H9 (cell line): ENCODE data around the gene UFM1. TPM values are rescaled to one million over a fixed set of nuclear protein-coding genes. Genes with fewer than 3 reads are reported as not detected.

ENCODE experiments used
- DNase-seq: peaks from one replicate; pipeline ENCODE4 v3.0.0-alpha.2; 2017
- H2AFZ ChIP-seq: one replicate; pipeline ENCODE4 v1.6.1; 2013; ENCODE audit warnings: mild to moderate bottlenecking, low read length, control low read depth, moderate library complexity
- H2AK5ac ChIP-seq: 2 replicates; pipeline ENCODE4 v1.6.1; 2013; ENCODE audit warnings: low read length, control low read depth, mixed read lengths; ENCODE audit not compliant: insufficient read length
- H2BK120ac ChIP-seq: one replicate; pipeline ENCODE4 v1.6.1; 2013; ENCODE audit warnings: low read depth, mild to moderate bottlenecking, low read length, control low read depth, inconsistent platforms; ENCODE audit not compliant: poor library complexity, severe bottlenecking
- H2BK12ac ChIP-seq: 2 replicates; pipeline ENCODE4 v1.6.1; 2013; ENCODE audit warnings: low read length, control low read depth, mixed read lengths, low read depth; ENCODE audit not compliant: insufficient read length
- H2BK15ac ChIP-seq: 2 replicates; pipeline ENCODE4 v1.6.1; 2013; ENCODE audit warnings: low read depth, low read length, control low read depth
- H2BK20ac ChIP-seq: one replicate; pipeline ENCODE4 v1.6.1; 2013; ENCODE audit warnings: low read depth, mild to moderate bottlenecking, low read length, control low read depth, inconsistent platforms; ENCODE audit not compliant: poor library complexity, severe bottlenecking
- H2BK5ac ChIP-seq: 2 replicates; pipeline ENCODE4 v1.6.1; 2013; ENCODE audit warnings: low read length, control low read depth, mixed read lengths; ENCODE audit not compliant: insufficient read length
- H3K14ac ChIP-seq: 2 replicates; pipeline ENCODE4 v1.6.1; 2013; ENCODE audit warnings: low read length, control low read depth; ENCODE audit not compliant: insufficient read depth
- H3K18ac ChIP-seq: 2 replicates; pipeline ENCODE4 v1.6.1; 2013; ENCODE audit warnings: low read depth, mild to moderate bottlenecking, mixed read lengths, low read length, control low read depth; ENCODE audit not compliant: insufficient read length
- H3K23ac ChIP-seq: 2 replicates; pipeline ENCODE4 v1.6.1; 2013; ENCODE audit warnings: low read length, control low read depth, mixed read lengths, low read depth; ENCODE audit not compliant: insufficient read length
- H3K23me2 ChIP-seq: 2 replicates; pipeline ENCODE4 v1.6.1; 2013; ENCODE audit warnings: low read depth, mild to moderate bottlenecking, mixed read lengths, low read length, control low read depth; ENCODE audit not compliant: insufficient read length, poor library complexity, severe bottlenecking
- H3K27ac ChIP-seq: 2 replicates; pipeline ENCODE4 v1.5.1; 2013; ENCODE audit warnings: low read length, control low read depth, mixed read lengths, low read depth; ENCODE audit not compliant: insufficient read length
- H3K27me3 ChIP-seq: 2 replicates; pipeline ENCODE4 v1.6.1; 2013; ENCODE audit warnings: low read length, control low read depth, inconsistent platforms; ENCODE audit not compliant: insufficient read depth
- H3K4ac ChIP-seq: 2 replicates; pipeline ENCODE4 v1.6.1; 2013; ENCODE audit warnings: low read depth, mild to moderate bottlenecking, control low read depth, inconsistent platforms, low read length, moderate library complexity
- H3K4me1 ChIP-seq: 2 replicates; pipeline ENCODE4 v1.6.1; 2013; ENCODE audit warnings: low read length, control low read depth, inconsistent platforms; ENCODE audit not compliant: insufficient read depth
- H3K4me2 ChIP-seq: 2 replicates; pipeline ENCODE4 v1.6.1; 2013; ENCODE audit warnings: low read length, control low read depth, mixed read lengths; ENCODE audit not compliant: insufficient read length, insufficient read depth
- H3K56ac ChIP-seq: 2 replicates; pipeline ENCODE4 v1.6.1; 2013; ENCODE audit warnings: low read depth, mild to moderate bottlenecking, mixed read lengths, low read length, control low read depth; ENCODE audit not compliant: insufficient read length
- H3K79me1 ChIP-seq: 2 replicates; pipeline ENCODE4 v1.6.1; 2013; ENCODE audit warnings: low read depth, mild to moderate bottlenecking, moderate library complexity, low read length, control low read depth, inconsistent platforms; ENCODE audit not compliant: insufficient read depth, poor library complexity, severe bottlenecking
- H3K79me2 ChIP-seq: 2 replicates; pipeline ENCODE4 v1.6.1; 2013; ENCODE audit warnings: low read length, control low read depth, inconsistent platforms; ENCODE audit not compliant: insufficient read depth
- H3K9ac ChIP-seq: 2 replicates; pipeline ENCODE4 v1.6.1; 2013; ENCODE audit warnings: low read length, control low read depth, mixed read lengths; ENCODE audit not compliant: insufficient read length; ENCODE audit errors: extremely low read depth
- H3K9me3 ChIP-seq: one replicate; pipeline ENCODE4 v1.6.1; 2013; ENCODE audit warnings: low read depth, low read length, inconsistent platforms; ENCODE audit not compliant: control insufficient read depth
- H3T11ph ChIP-seq: one replicate; pipeline ENCODE4 v1.6.1; 2013; ENCODE audit warnings: mild to moderate bottlenecking, low read length, control low read depth, inconsistent platforms
- H4K20me1 ChIP-seq: one replicate; pipeline ENCODE4 v1.6.1; 2013; ENCODE audit not compliant: control insufficient read depth, insufficient read length, insufficient read depth
- H4K5ac ChIP-seq: 2 replicates; pipeline ENCODE4 v1.6.1; 2013; ENCODE audit warnings: low read depth, mild to moderate bottlenecking, mixed read lengths, low read length, control low read depth; ENCODE audit not compliant: insufficient read length
- H4K8ac ChIP-seq: replicated peaks from 2 replicates; pipeline ENCODE4 v1.6.1; 2013; ENCODE audit warnings: low read length, control low read depth, mixed read lengths, low read depth; ENCODE audit not compliant: insufficient read length
- H4K91ac ChIP-seq: 2 replicates; pipeline ENCODE4 v1.6.1; 2013; ENCODE audit warnings: low read depth, mild to moderate bottlenecking, moderate library complexity, mixed read lengths, low read length, control low read depth; ENCODE audit not compliant: insufficient read length
- H3K27ac Mint-ChIP-seq, 3 experiments: 2 replicates in 2 of 3; 3 replicates in 1 of 3; pipeline ENCODE4 v1.8.0; 2020 to 2021; ENCODE audit warnings: mixed read lengths in 3 of 3, mild to moderate bottlenecking in 1 of 3, moderate library complexity in 1 of 3
- H3K27me3 Mint-ChIP-seq: 2 replicates; pipeline ENCODE4 v1.8.0; 2021; ENCODE audit warnings: low read depth, mild to moderate bottlenecking, moderate library complexity, mixed read lengths
- H3K36me3 Mint-ChIP-seq, 3 experiments: 2 replicates in 2 of 3; 3 replicates in 1 of 3; pipeline ENCODE4 v1.8.0; 2020 to 2021; ENCODE audit warnings: low read depth in 3 of 3, mixed read lengths in 3 of 3; ENCODE audit not compliant: insufficient read depth in 1 of 3
- H3K4me1 Mint-ChIP-seq, 2 experiments: 2 replicates each; pipeline ENCODE4 v1.8.0; 2020; ENCODE audit warnings: mixed read lengths in 2 of 2
- H3K4me3 Mint-ChIP-seq, 2 experiments: 2 replicates in 1 of 2; 3 replicates in 1 of 2; pipeline ENCODE4 v1.8.0; 2020 to 2021; ENCODE audit warnings: mild to moderate bottlenecking in 2 of 2, mixed read lengths in 2 of 2, moderate library complexity in 1 of 2
- H3K9me3 Mint-ChIP-seq, 2 experiments: 2 replicates in 1 of 2; 3 replicates in 1 of 2; pipeline ENCODE4 v1.8.0; 2020; ENCODE audit warnings: mild to moderate bottlenecking in 2 of 2, mixed read lengths in 2 of 2, moderate library complexity in 1 of 2
- WGBS: extraction: QIAGEN DNeasy Blood & Tissue Kit; methylation state at CpG from one replicate; pipeline ENCODE4 v1.1.7; 2013; ENCODE audit warnings: missing lambda C conversion rate, low lambda C conversion rate, mixed read lengths; ENCODE audit not compliant: insufficient read length; ENCODE audit errors: extremely low coverage; 5-methylcytosine and 5-hydroxymethylcytosine counted together
- total RNA-seq: library from RNA; stranded (reverse); gene quantifications from 2 replicates; pipeline ENCODE4 v1.2.1, GENCODE V29; 2021
- TF ChIP-seq, protein P1 (sequence below): fragments of 200-600 bp; sonication (generic); conservative IDR thresholded peaks from 3 replicates; pipeline ENCODE4 v1.8.0; 2021; ENCODE audit warnings: antibody characterized with exemption, mild to moderate bottlenecking

The UFM1 gene
- total RNA-seq, 1 experiment from 2014 or later = 57.3 TPM

DNA sequence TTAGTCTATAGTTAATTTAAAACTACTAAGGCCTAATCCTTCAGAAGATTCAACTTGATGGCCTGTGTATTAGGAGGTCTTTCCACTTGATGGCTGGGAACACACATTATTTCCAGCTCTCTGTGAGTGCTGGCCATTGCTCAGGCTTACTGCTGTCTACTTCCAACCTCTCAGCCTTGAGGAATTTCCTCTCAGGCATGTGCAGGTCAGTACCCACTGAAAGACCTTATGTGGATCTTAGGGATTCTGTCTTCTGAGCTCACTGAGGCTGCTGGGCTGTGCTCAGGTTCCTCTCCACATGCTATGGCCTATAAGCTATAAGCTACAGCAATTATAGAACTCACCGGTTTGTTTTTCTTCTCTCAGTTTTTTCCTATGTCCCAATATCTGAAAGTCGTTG is 11.6 kb upstream of the UFM1 start:
- no peaks in the 10 kb centered on the region for H3K9me3 ChIP-seq
- H4K20me1 ChIP-seq = no peaks in the 10 kb centered on the region
- peaks cover 28 to 42% of the 10 kb centered on the region in 2 experiments for H3K4me1 Mint-ChIP-seq
- no peak overlapping the region for H2AFZ ChIP-seq
- no peak overlapping the region for H4K91ac ChIP-seq
- H3K79me1 ChIP-seq = no peaks in the 10 kb centered on the region
- no peak overlapping the region for H3K4me2 ChIP-seq
- no peaks in the 10 kb centered on the region for H3K79me2 ChIP-seq
- no peaks in the 10 kb centered on the region for H3K27me3 ChIP-seq
- no peak overlapping the region for H3K18ac ChIP-seq
- no peaks in the 10 kb centered on the region; a peak in 1 of 7 replicates for H3K36me3 Mint-ChIP-seq
- H3K4me1 ChIP-seq = no peaks in the 10 kb centered on the region
- no peaks in the 10 kb centered on the region for H3K27me3 Mint-ChIP-seq
- H3K23ac ChIP-seq = no peak overlapping the region
- no peaks in the 10 kb centered on the region for H3K9me3 Mint-ChIP-seq
- H2BK12ac ChIP-seq = no peak overlapping the region
- H4K8ac ChIP-seq = no peak overlapping the region
- H2AK5ac ChIP-seq = no peak overlapping the region
- WGBS = no CpG with 5 or more reads among the region's 2 CpGs
- no peak for DNase-seq
- H3T11ph ChIP-seq = no peak overlapping the region
- no peak overlapping the region for H3K27ac ChIP-seq
- no peak overlapping the region for H3K9ac ChIP-seq
- peak overlapping the region in 1 of 3 experiments; percentile 6; a peak in 1 of 7 replicates for H3K27ac Mint-ChIP-seq
- no peaks in the 10 kb centered on the region for H3K23me2 ChIP-seq
- H4K5ac ChIP-seq = no peak overlapping the region
- no peak overlapping the region for H3K4me3 Mint-ChIP-seq
- no peak overlapping the region for H2BK20ac ChIP-seq
- no peak overlapping the region for H3K14ac ChIP-seq
- no peak overlapping the region for H2BK120ac ChIP-seq
- H3K56ac ChIP-seq = no peak overlapping the region
- TF ChIP-seq, protein P1, sequence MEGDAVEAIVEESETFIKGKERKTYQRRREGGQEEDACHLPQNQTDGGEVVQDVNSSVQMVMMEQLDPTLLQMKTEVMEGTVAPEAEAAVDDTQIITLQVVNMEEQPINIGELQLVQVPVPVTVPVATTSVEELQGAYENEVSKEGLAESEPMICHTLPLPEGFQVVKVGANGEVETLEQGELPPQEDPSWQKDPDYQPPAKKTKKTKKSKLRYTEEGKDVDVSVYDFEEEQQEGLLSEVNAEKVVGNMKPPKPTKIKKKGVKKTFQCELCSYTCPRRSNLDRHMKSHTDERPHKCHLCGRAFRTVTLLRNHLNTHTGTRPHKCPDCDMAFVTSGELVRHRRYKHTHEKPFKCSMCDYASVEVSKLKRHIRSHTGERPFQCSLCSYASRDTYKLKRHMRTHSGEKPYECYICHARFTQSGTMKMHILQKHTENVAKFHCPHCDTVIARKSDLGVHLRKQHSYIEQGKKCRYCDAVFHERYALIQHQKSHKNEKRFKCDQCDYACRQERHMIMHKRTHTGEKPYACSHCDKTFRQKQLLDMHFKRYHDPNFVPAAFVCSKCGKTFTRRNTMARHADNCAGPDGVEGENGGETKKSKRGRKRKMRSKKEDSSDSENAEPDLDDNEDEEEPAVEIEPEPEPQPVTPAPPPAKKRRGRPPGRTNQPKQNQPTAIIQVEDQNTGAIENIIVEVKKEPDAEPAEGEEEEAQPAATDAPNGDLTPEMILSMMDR = no peak
- no peak overlapping the region for H2BK5ac ChIP-seq
- no peak overlapping the region for H2BK15ac ChIP-seq
- no peak overlapping the region for H3K4ac ChIP-seq
